Measurements from ENCODE around the gene ASL.
"Not testable (repeated sequence)": the region's sequence is repeated elsewhere in the genome, so short reads cannot be mapped to it uniquely, and the experiment has no call there.

Gene ASL

DNA sequence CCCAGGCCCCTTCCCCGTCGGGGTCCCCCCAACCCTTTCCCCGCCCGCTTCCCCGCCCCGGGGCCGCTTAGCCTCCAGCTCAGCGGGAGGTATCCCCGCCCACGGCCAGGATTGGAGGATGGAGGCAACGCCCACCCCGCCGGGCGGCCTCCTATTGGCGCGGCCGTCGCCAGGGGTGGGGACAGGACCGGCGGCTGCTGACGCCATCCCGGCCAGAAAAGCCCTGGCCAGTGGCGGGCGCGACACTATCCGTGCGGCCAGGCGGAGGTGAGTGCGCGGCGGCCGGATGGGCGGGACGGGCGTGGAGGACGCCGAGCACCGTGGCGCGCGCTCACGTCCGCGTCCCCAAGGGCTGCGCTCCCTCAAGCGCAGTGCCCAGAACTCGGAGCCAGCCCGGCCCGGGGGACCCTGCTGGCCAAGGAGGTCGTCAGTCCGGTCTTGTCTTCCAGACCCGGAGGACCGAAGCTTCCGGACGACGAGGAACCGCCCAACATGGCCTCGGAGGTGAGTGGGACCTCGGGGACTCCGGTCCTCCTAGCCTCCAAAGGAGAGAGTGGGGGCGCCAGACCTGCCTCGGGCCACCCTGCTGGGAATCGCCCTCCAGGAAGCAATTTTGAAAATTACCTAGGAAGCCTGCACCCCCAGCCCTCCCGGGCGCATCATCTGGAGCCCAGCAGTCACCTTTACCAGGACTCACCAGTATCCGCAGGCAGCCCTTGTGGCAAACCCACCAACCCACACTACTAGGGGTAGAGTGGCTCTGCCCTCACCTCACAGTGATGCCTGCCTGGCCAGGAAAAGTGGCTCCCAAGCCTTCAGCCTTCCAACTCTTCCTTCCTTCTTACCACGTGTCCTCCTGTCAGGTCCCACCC, at the start of gene ASL:
Gene ASL (plus strand): TSS at position 230 of the 872 bp plus-strand sequence. CDS start 263 bp downstream, at position 493.
- H3K4me3 ChIP-seq (ENCODE audit: low read depth, low read length), result peak within 1 kb of the TSS; percentile 93
- TF ChIP-seq, protein P1, sequence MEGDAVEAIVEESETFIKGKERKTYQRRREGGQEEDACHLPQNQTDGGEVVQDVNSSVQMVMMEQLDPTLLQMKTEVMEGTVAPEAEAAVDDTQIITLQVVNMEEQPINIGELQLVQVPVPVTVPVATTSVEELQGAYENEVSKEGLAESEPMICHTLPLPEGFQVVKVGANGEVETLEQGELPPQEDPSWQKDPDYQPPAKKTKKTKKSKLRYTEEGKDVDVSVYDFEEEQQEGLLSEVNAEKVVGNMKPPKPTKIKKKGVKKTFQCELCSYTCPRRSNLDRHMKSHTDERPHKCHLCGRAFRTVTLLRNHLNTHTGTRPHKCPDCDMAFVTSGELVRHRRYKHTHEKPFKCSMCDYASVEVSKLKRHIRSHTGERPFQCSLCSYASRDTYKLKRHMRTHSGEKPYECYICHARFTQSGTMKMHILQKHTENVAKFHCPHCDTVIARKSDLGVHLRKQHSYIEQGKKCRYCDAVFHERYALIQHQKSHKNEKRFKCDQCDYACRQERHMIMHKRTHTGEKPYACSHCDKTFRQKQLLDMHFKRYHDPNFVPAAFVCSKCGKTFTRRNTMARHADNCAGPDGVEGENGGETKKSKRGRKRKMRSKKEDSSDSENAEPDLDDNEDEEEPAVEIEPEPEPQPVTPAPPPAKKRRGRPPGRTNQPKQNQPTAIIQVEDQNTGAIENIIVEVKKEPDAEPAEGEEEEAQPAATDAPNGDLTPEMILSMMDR (IDR thresholded peaks at IDR 0.05; ENCODE audit: borderline replicate concordance, insufficient read depth, low read depth, low read length), result no peak

DNA sequence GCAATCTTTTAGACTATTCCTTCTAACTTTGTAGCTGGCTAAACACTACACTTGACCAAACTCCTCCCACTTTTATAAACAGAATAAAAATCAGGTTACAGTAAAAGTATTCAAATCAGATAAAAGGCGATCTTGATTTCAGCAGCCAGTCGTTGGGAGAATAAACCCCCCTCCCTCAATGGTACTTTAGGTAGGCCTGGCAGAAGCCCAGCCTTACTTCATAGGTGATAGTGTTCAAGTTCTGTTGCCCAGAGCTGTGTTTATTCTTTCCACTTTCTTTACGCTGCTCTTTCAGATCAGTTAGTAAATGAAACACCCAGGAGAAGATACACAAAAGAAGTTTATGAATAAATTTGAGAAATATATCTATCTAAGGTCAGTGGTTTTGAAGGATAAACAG, 47.3 kb upstream of the ASL start:
- H3K4me3 ChIP-seq (ENCODE audit: low read depth, low read length), result not testable (repeated sequence)

DNA sequence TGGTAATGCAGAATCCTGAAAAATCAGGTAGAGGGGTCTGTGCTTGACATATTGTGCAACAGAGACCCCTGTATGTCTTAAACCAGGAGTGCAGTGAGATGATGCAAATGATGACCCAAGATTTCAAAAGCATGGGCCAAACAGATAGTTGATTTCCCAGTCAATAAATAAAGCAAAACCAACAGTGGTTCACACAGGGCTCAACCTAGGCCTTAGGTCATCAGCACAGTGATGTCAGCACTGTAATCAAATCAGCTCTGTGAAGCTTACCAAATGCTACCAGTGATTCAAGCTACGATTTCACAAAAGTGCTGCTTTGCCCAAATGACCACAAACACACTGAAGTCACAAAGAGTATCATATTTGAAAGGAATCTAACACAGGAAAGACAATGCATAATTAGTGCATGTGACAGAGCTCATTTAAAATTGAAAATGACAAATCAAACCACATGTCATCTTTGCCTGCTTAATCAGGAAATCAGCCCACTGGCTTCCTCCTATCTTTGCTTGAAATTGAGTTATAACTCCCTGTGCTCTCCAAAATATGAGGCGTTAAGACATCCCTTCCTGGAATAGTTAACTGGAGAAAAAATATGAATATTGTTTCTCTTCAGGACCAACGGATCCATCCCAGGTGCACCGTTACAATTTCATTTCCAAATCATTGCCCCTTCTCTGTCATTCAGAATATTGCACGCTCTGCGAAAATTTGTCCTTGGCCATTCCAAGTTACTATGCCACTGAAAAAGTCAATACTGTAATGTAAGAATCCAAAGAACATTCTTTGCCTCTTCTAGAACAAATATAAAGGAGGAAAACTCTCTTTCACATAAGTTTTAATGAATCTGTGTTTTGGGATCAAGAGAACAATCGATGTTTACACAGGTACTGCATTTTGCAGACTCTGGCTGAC, 41.9 kb upstream of the ASL start:
- H3K4me3 ChIP-seq (ENCODE audit: low read depth, low read length), result no peak overlapping the region
- TF ChIP-seq, protein P1 (IDR thresholded peaks at IDR 0.05; ENCODE audit: borderline replicate concordance, insufficient read depth, low read depth, low read length), result no peak

DNA sequence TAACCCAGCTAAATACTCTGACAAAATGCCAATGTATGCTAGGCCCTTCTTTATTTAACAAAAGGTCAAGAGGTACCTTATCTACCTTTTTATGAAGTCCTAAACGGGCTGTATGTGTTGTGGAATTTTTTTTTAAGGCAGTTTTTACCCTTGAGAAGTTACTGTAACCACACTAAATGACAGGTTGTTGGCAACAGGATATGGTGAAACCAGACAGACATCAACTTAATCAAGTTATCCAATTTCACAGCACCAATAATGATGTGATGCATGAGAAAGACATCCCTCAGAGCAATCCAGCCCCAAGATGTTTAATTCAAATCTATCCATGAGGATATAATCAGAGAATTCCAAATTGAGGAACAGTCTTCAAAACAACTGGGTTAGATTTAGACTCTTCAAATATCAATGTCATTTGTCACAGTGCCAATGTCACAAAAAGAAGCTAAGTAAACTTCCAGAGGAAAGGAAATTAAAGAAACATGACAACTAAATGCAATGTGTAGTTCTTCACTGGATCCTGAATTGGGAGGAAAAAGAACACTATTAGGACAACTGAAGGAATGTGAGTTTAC, 41.1 kb upstream of the ASL start:
- not testable (repeated sequence) for H3K4me3 ChIP-seq (ENCODE audit: low read depth, low read length)

DNA sequence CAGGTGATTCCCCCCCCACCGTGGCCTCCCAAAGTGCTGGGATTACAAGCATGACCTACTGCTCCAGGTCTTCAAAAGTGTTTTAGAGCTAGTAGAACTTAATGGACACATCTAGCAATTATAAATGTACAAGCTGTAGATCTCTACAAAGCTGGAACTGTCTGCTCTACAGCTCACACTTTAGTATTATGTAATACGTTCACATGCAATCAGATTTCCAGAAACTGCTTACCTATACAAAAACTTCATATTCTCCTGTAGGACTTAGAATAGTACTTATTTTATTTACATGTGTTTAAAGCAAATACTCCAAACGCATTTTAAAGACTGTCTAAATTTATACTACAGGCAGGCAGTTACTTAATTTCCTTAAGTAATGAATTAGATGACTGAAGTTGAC, 39.2 kb upstream of the ASL start:
- TF ChIP-seq, protein P1 (IDR thresholded peaks at IDR 0.05; ENCODE audit: borderline replicate concordance, insufficient read depth, low read depth, low read length), result no peak
- H3K4me3 ChIP-seq (ENCODE audit: low read depth, low read length), result no peak overlapping the region

DNA sequence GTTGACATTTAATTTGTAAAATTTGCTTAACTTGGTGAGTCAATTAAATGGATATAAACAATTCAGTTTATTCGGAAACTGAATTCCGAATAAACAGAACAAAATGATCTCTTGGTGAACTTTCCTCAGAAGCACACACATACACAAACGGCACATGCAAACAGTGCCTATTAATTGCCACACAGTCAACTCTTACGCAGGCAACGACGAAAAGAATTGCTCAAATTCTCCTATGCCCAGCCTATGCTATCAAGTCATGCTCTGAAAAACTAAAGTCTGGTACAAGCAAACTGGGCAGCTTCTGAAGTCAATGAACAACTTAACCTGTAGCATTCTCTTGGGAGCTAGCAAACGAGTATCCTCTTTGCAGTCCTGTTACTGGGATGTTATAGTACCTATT, 38.8 kb upstream of the ASL start:
- H3K4me3 ChIP-seq (ENCODE audit: low read depth, low read length), result no peak overlapping the region
- TF ChIP-seq, protein P1 (IDR thresholded peaks at IDR 0.05; ENCODE audit: borderline replicate concordance, insufficient read depth, low read depth, low read length), result no peak

DNA sequence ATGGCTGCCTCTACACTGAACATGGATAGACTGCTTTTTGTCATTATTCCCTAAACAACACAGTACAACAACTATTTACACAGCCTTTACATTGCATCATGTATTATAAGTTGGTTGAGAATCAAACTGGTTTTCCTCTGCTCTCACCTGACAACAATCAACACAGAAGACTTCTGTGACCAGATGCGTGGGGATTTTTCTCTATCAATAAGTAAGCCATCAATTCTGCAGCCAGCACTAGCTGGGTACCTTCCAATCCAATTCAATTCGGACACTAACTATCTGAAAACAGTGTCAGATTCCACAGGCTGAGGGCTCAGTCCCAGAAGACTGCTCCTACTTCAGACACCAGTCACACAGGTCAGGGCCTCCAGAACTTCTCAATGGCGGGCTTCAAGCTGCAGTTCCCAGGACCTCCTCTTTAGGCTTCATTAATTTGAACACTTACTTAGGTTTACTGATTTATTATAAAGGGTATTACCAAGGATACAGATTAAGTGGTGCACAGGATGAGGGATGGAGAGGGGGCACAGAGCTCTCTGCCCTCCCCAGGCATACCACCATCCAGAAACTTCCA, 36.4 kb upstream of the ASL start:
- H3K4me3 ChIP-seq (ENCODE audit: low read depth, low read length), result no peak overlapping the region
- TF ChIP-seq, protein P1 (IDR thresholded peaks at IDR 0.05; ENCODE audit: borderline replicate concordance, insufficient read depth, low read depth, low read length), result no peak
